ENCODE results near the gene FRMD6.

Gene FRMD6

GRCh38 chr14:51650716-51651387, 858 bp upstream of the FRMD6 start:
- Mint-ChIP-seq H3K4me1 (peaks cover 15% of the 10 kb centered on the region), H3K27me3 (peaks cover 5% of the 10 kb centered on the region), H3K27ac (peak overlapping the region; percentile 62)

GRCh38 chr14:51652168-51653078, 713 bp downstream of the FRMD6 start:
- no peak overlapping the region for H3K27ac Mint-ChIP-seq
- H3K4me3 Mint-ChIP-seq = peak overlapping the region; percentile 80
- no peaks in the 10 kb centered on the region for H3K9me3 Mint-ChIP-seq
- H3K4me1 Mint-ChIP-seq = peaks cover 15% of the 10 kb centered on the region
- no peaks in the 10 kb centered on the region for H3K36me3 Mint-ChIP-seq
- peaks cover 11% of the 10 kb centered on the region for H3K27me3 Mint-ChIP-seq

More at GRCh38 chr14:51650716-51651387, 858 bp upstream of the FRMD6 start:
- H3K9me3 Mint-ChIP-seq = no peaks in the 10 kb centered on the region
- H3K4me3 Mint-ChIP-seq = peak overlapping the region; percentile 76
- no peaks in the 10 kb centered on the region for H3K36me3 Mint-ChIP-seq

GRCh38 chr14:51653079-51653774, 1.5 kb downstream of the FRMD6 start:
- Mint-ChIP-seq H3K4me1 (peaks cover 15% of the 10 kb centered on the region), H3K4me3 (peak overlapping the region; percentile 80), H3K9me3 (no peaks in the 10 kb centered on the region), H3K27me3 (peaks cover 14% of the 10 kb centered on the region), H3K36me3 (no peaks in the 10 kb centered on the region), H3K27ac (no peak overlapping the region)

- no peak overlapping the region for H3K27ac Mint-ChIP-seq
- H3K4me1 Mint-ChIP-seq = peaks cover 15% of the 10 kb centered on the region
- H3K9me3 Mint-ChIP-seq = no peaks in the 10 kb centered on the region
- no peaks in the 10 kb centered on the region for H3K36me3 Mint-ChIP-seq
- H3K4me3 Mint-ChIP-seq = no peak overlapping the region
- H3K27me3 Mint-ChIP-seq = peaks cover 16% of the 10 kb centered on the region
These were observed 2.2 kb downstream of the FRMD6 start for GRCh38 chr14:51653775-51654532.

- Mint-ChIP-seq H3K4me3 (no peak overlapping the region), H3K27me3 (peaks cover 17% of the 10 kb centered on the region), H3K27ac (no peak overlapping the region), H3K9me3 (no peaks in the 10 kb centered on the region), H3K4me1 (peaks cover 15% of the 10 kb centered on the region), H3K36me3 (no peaks in the 10 kb centered on the region)
These were observed 2.8 kb downstream of the FRMD6 start for GRCh38 chr14:51654533-51654845.

GRCh38 chr14:51657762-51658161, 6.1 kb downstream of the FRMD6 start:
- no peak overlapping the region for H3K4me3 Mint-ChIP-seq
- no peaks in the 10 kb centered on the region for H3K9me3 Mint-ChIP-seq

GRCh38 chr14:51658441-51659173, 6.9 kb downstream of the FRMD6 start:
- Mint-ChIP-seq H3K9me3 (no peaks in the 10 kb centered on the region), H3K36me3 (no peaks in the 10 kb centered on the region), H3K27me3 (peaks cover 24% of the 10 kb centered on the region), H3K27ac (no peak overlapping the region), H3K4me3 (no peak overlapping the region), H3K4me1 (peaks cover 4% of the 10 kb centered on the region)

More at GRCh38 chr14:51657762-51658161, 6.1 kb downstream of the FRMD6 start:
- Mint-ChIP-seq H3K27ac (no peak overlapping the region), H3K36me3 (no peaks in the 10 kb centered on the region), H3K27me3 (peaks cover 24% of the 10 kb centered on the region), H3K4me1 (peaks cover 12% of the 10 kb centered on the region)

- Mint-ChIP-seq H3K36me3 (peaks cover under 1% of the 10 kb centered on the region), H3K4me3 (no peak overlapping the region), H3K9me3 (peaks cover 3% of the 10 kb centered on the region), H3K27ac (no peak overlapping the region), H3K4me1 (no peaks in the 10 kb centered on the region), H3K27me3 (peaks cover 20% of the 10 kb centered on the region)
These were observed 9.0 kb downstream of the FRMD6 start for GRCh38 chr14:51660741-51661140.

- H3K36me3 Mint-ChIP-seq = peaks cover 2% of the 10 kb centered on the region
- peaks cover 5% of the 10 kb centered on the region for H3K9me3 Mint-ChIP-seq
- peaks cover 17% of the 10 kb centered on the region for H3K27me3 Mint-ChIP-seq
- no peak overlapping the region for H3K4me3 Mint-ChIP-seq
- H3K4me1 Mint-ChIP-seq = no peaks in the 10 kb centered on the region
- H3K27ac Mint-ChIP-seq = no peak overlapping the region
These were observed 9.8 kb downstream of the FRMD6 start for GRCh38 chr14:51661504-51661903.

- peaks cover 2% of the 10 kb centered on the region for H3K36me3 Mint-ChIP-seq
- no peaks in the 10 kb centered on the region for H3K4me1 Mint-ChIP-seq
- H3K4me3 Mint-ChIP-seq = no peak overlapping the region
- peaks cover 5% of the 10 kb centered on the region for H3K9me3 Mint-ChIP-seq
- no peak overlapping the region for H3K27ac Mint-ChIP-seq
- peaks cover 8% of the 10 kb centered on the region for H3K27me3 Mint-ChIP-seq
These were observed 12.1 kb downstream of the FRMD6 start for GRCh38 chr14:51663783-51664326.

GRCh38 chr14:51666070-51666469, 14.4 kb downstream of the FRMD6 start:
- no peaks in the 10 kb centered on the region for H3K4me1 Mint-ChIP-seq
- H3K9me3 Mint-ChIP-seq = peaks cover 5% of the 10 kb centered on the region
- no peak overlapping the region for H3K4me3 Mint-ChIP-seq
- H3K36me3 Mint-ChIP-seq = peaks cover 4% of the 10 kb centered on the region
- no peaks in the 10 kb centered on the region for H3K27me3 Mint-ChIP-seq
- H3K27ac Mint-ChIP-seq = no peak overlapping the region

- peaks cover 4% of the 10 kb centered on the region for H3K36me3 Mint-ChIP-seq
- H3K27me3 Mint-ChIP-seq = peaks cover 2% of the 10 kb centered on the region
- H3K27ac Mint-ChIP-seq = no peak overlapping the region
- no peaks in the 10 kb centered on the region for H3K4me1 Mint-ChIP-seq
- H3K9me3 Mint-ChIP-seq = peaks cover 5% of the 10 kb centered on the region
- H3K4me3 Mint-ChIP-seq = no peak overlapping the region
These were observed 15.1 kb downstream of the FRMD6 start for GRCh38 chr14:51666826-51667225.

GRCh38 chr14:51668870-51669269, 17.2 kb downstream of the FRMD6 start:
- Mint-ChIP-seq H3K27me3 (peaks cover 2% of the 10 kb centered on the region), H3K27ac (no peak overlapping the region), H3K4me1 (no peaks in the 10 kb centered on the region), H3K36me3 (peaks cover 4% of the 10 kb centered on the region), H3K4me3 (no peak overlapping the region), H3K9me3 (peaks cover 5% of the 10 kb centered on the region)

- H3K4me1 Mint-ChIP-seq = peaks cover 12% of the 10 kb centered on the region
- peaks cover 2% of the 10 kb centered on the region for H3K27me3 Mint-ChIP-seq
- H3K36me3 Mint-ChIP-seq = no peaks in the 10 kb centered on the region
- no peak overlapping the region for H3K4me3 Mint-ChIP-seq
- no peaks in the 10 kb centered on the region for H3K9me3 Mint-ChIP-seq
- H3K27ac Mint-ChIP-seq = no peak overlapping the region
These were observed 22.7 kb downstream of the FRMD6 start for GRCh38 chr14:51674294-51675002.
